Activated CD8-positive, alpha-beta memory T cell treated with anti-CD3 and anti-CD28 coated beads, Interleukin-2, amount 50 U/mL, for 24 hours (primary cell): ENCODE results near the gene FEZF2.

Experiments used
- DNase-seq: peaks from one replicate; pipeline ENCODE4 v3.0.0-alpha.2; 2020; ENCODE audit errors: extremely low read depth

FEZF2 gene

DNA sequence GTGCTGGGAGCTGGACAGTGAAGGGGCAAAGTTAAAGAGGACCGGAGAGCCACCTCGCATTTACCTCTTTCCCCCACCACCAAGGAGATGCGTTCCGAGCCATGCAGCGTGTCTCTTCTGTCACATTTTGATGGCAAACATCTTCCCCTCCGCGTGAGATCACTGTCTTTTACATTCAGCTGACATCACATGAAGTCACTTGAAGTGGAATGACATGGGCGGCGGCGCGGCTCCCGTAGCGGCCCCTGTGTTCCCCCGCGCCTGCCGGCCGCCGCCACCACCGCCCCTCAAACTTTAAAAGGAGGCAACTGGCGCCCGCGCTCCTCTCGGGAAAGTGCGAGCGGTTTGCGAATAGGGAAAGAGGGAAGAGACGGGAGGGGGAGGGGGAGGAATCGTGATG is at the start of gene FEZF2:
FEZF2 (minus strand) TSS at position 336 of the 400 bp plus-strand sequence. CDS start 682 bp downstream, outside the sequence.
- no peak for DNase-seq

- DNase-seq, result no peak
Measured at GRCh38 chr3:62421207-62421606, 47.9 kb upstream of the FEZF2 start.

DNA sequence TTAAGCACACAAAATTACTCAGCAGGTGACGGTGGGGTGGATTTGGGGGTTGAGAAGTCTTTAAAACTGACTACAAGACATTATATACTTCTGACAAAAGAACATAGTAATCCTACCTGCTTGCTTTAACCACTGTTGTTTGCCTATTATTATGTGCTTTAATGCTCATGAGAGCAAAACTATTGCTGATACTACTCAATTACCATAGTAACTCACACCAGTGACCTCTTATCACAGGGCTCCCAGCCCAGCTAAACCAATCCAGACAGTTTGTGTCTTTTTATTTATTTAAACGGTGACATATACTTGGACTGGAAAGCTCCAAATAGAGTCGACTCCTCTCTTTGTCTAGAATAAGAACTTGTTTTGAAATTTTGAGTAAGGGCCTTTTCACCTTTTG is 42.8 kb upstream of the FEZF2 start:
- no peak for DNase-seq

DNA sequence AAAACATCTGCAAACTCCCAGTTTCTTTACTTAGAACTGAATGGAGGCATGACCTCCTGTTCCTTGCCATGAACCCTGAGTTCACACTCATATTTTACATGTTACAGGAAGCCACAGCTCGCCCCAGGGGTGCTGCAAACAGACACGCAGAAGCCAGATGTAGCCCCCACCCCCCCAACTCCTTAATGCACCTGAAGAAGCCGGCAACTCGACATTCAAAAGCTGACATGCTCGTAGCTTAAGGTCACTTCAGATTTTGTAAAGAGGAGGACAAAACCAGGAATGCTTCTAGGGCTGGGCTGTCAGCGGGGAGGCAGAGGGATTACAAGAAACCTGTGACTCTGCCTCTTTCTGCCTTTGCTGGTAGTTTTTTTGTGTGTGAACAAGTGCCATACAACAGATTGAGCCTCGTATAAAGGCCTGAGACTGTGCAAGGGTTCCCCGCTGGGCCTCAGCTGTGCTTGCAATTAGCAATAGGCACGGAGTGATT is 42.0 kb upstream of the FEZF2 start:
- no peak for DNase-seq

- DNase-seq, result no peak
Measured at GRCh38 chr3:62414786-62415185, 41.4 kb upstream of the FEZF2 start.

- no peak for DNase-seq
Measured at GRCh38 chr3:62413687-62414086, 40.3 kb upstream of the FEZF2 start.

GRCh38 chr3:62406945-62407344 is 33.6 kb upstream of the FEZF2 start:
- no peak for DNase-seq

DNA sequence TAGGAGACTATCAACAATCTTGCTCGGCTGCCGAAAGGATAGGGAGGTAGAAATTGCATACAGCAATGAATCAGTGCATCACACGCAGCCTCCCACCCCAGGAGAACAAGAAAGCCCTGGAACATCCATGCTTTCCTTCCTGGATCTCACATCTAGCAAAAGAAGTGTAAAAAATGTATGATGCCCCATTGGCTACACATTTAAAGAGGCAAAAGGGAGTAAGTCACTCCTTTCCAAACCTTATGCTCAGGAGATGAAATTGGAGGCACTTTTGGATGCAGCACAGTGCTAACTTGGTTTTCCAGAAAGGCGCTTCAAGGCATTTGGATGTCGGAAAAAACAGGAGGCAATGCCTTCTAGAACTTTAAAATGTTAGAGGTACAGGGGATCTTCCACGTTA is 32.2 kb upstream of the FEZF2 start:
- no peak for DNase-seq

DNA sequence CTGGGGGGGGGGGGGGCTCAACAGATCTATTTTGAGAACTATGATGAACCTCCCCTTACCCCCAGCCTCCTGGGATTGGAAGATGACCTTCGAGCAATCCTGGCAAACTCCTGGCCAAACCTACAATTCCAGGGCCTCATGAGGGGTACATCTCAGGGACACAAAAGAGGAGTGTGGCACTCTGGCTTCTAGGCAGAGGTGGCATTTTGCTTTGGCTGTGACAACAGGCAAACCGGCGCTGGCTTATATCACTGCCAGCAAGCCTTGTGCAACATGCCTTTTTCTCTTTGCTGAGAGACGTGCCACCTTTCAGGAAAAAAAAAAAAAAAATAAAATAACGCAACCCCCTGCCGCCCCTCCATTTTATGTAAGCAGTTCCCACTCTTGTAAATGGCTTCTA is 31.8 kb upstream of the FEZF2 start:
- no peak for DNase-seq

DNA sequence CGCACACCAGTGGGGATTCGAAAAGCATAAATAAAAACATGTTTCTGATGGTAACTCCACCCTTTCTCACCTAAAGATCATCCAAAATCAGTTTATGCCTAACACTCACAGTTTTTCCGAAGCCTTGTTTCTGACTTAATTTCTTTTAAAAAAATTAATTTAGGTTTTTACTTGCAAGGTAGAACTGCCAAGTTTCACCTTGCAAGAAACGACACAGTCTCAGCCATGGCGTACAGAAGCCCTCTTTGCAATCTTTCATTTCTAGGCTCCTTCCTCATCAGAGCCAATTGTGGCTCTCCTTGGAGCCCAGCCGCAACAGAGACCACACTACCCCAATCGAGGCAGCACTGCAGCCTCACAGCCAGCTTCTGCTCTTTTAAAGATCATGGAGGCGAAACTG is 31.0 kb upstream of the FEZF2 start:
- no peak for DNase-seq

DNA sequence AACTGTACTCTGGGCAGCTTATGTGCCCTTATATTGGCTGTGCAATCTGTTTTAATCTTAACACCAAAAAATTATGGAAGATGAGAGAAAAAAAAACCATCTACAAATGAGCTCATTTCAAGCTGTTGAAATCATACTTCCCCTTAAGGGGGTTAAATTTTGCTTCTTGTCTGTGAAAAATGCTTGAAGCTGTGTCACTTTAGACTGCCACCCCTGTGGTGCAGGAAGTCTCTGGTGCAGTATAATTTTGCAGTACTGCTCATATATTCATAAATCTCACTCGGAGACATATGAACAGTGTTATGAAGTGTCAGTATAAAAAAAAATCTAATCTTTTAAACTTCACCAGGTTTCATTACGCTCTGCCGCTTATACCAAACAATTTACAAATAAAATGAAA is 30.4 kb upstream of the FEZF2 start:
- no peak for DNase-seq

- no peak for DNase-seq
Measured at GRCh38 chr3:62392626-62393292, 19.4 kb upstream of the FEZF2 start.

DNA sequence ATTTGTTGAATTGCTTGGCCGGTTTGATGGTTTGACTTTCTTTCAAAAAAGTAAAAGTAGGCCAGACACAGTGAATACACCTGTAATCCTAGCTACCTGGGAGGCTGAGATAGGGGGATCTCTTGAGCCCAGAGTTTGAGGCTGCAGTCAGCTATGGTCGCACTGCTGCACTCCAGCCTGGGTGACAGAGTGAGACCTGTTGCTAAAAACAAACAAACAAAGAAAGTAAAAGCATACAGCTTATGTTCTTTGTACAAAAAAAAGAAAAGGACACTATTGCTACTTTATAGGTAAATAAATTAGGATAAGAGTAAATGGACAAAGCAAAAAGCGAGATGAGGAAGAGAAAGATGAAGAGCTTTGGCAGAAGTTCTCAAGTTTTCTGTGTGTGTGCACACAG is 13.9 kb upstream of the FEZF2 start:
- no peak for DNase-seq

DNA sequence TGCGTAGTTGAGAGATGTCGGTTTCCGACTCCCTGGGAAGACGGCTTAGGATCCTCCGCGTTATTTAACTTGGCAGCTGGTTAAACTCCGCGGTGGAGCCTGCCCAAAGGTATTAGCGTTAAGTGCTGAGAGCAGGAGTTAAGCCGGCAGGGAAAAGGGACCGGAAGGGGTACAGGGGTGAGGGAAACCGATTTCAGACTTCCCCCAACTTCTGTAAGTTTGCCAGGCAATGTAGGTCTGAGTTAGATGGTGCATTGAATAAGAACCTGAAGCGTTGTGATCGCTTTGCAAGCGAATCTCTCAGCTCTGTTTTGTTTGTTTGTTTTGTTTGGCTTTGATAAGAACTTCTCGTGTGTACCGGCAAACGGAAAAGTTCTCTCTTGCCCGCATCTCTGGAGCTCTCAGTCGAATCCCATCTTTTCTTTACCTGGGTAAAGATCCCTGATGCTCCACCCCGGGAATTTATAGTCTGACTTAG is 6.0 kb upstream of the FEZF2 start:
- DNase-seq, result no peak

DNA sequence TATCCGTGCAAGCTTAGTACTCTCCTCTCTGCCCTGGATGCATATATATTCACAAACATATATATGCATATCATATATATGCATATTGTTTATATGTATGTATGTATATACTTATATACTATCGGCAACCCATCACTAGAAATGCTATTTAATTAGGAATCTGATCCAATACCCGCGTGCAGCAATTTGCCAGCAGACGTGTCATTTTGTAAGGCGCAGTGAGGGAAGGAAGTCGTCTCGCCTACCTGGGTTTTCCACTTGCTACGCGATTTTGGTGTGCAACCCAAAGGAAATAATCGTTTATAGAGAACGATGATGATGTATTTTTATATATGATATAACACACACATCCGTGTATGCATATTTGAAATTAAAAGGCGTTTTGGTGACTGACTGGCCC is 5.6 kb upstream of the FEZF2 start:
- no peak for DNase-seq

GRCh38 chr3:62378311-62378789 is 5.0 kb upstream of the FEZF2 start:
- DNase-seq, result no peak

- DNase-seq, result no peak
Measured at GRCh38 chr3:62376906-62377877, 3.8 kb upstream of the FEZF2 start.

GRCh38 chr3:62376454-62376720 is 3.0 kb upstream of the FEZF2 start:
- no peak for DNase-seq

- no peak for DNase-seq
Measured at GRCh38 chr3:62375655-62376453, 2.5 kb upstream of the FEZF2 start.

DNA sequence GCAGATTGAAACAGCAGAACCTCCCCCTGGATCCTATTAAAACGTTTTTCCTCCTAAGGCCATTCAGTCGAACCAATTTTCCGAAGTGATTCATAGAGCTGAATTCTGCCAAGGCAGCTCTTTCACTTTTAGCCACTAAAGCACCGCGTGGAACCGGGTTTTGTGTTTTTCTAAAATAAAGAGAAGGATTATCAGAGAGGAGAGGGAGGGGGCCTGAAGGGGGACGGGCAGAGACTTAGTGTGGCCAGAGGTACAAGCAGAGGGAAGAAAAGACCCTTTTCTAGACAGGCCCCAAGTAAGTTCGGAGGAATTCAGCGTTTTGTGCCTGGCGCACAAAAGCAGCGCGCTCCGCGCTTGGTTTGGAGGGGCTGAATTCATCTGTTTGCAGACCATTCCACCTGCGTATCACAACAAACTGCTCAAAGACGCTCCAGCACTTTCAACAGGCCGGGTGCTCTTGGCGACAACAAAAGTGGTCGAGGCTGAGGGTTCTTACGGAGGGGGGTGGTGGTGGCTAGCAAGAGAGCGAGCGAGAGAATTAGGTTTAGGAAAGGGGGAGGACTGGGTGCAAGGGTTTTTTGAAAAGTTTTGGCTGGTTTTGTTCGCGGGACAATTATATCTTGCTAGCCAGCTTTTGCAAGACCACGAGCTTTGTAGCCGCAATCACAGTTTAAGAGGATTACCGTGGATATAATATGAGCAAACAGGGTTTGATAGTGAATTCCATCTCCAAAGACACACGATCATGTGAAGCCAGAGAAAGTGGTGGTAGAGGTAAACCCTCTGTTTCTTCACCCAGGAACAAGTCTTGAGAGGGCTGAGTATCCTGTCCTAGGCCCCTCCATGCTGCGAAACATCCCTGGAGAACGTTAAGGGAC is 1.2 kb upstream of the FEZF2 start:
- no peak for DNase-seq

- no peak for DNase-seq
Measured at GRCh38 chr3:62373714-62374333, 474 bp upstream of the FEZF2 start.
